Stomach (tissue), 4 donors: ENCODE results near the gene NFIL3.

Source experiments
- EP300 ChIP-seq: sonication (generic); formaldehyde crosslinking; IDR thresholded peaks from one replicate; pipeline ENCODE4 v1.6.1; 2017; ENCODE audit warnings: antibody characterized with exemption
- POLR2A ChIP-seq, 4 donors: fragments of 450-650 bp; IDR thresholded peaks; one replicate each; pipeline ENCODE4 v1.6.1; 2016; ENCODE audit warnings: antibody characterized with exemption in 4 of 4, control low read depth in 2 of 4, mild to moderate bottlenecking in 1 of 4, moderate library complexity in 1 of 4
- POLR2AphosphoS5 ChIP-seq, 3 donors: sonication (generic); formaldehyde crosslinking; IDR thresholded peaks; one replicate each; pipeline ENCODE4 v1.6.1; 2016; ENCODE audit warnings: antibody characterized with exemption in 3 of 3
- TF ChIP-seq, protein P1 (sequence below), 7 experiments: fragments of 450-650 bp in 4 of 7; fragments of 200-600 bp in 3 of 7; sonication (generic) in 3 of 7; IDR thresholded peaks; one replicate each; pipeline ENCODE4 v1.5.1; 2016 to 2019; ENCODE audit warnings: antibody characterized with exemption in 7 of 7, control low read depth in 2 of 7, mild to moderate bottlenecking in 1 of 7

DNA sequence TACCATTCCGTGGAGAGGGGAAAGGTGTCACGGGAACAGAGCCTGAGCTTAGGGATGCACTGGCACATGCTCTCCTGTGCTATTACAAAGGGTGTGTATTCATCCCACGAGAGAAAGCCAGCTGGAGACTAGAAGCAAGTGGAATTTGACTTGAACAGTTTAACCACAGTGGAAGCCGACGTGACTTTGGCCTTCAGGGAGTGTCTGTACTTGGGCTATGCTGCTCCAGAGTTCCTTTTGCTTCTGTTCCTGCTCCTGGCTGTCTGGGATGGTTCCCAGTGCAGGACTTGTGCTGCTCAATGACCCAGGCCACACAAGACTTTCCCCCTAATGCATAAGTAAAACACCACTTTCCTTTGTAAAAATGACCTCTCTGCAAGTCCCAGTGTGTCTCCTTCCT is 7.9 kb upstream of the NFIL3 start:
- TF ChIP-seq, protein P1, sequence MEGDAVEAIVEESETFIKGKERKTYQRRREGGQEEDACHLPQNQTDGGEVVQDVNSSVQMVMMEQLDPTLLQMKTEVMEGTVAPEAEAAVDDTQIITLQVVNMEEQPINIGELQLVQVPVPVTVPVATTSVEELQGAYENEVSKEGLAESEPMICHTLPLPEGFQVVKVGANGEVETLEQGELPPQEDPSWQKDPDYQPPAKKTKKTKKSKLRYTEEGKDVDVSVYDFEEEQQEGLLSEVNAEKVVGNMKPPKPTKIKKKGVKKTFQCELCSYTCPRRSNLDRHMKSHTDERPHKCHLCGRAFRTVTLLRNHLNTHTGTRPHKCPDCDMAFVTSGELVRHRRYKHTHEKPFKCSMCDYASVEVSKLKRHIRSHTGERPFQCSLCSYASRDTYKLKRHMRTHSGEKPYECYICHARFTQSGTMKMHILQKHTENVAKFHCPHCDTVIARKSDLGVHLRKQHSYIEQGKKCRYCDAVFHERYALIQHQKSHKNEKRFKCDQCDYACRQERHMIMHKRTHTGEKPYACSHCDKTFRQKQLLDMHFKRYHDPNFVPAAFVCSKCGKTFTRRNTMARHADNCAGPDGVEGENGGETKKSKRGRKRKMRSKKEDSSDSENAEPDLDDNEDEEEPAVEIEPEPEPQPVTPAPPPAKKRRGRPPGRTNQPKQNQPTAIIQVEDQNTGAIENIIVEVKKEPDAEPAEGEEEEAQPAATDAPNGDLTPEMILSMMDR (IDR thresholded peaks at IDR 0.05): no peak
- TF ChIP-seq POLR2A (IDR thresholded peaks at IDR 0.05) (no peak), POLR2AphosphoS5 (IDR thresholded peaks at IDR 0.05) (no peak), EP300 (no peak)
